ENCODE results near the gene SNCA.
A peak's percentile ranks its signal among the peaks of the same experiment; 100 is the strongest.

The SNCA gene

GRCh38 chr4:89813197-89813596 lies 23.8 kb downstream of the SNCA start:
- no peak for DNase-seq

GRCh38 chr4:89807441-89808140 lies 29.4 kb downstream of the SNCA start:
- DNase-seq: no peak

- DNase-seq: no peak
Observed at GRCh38 chr4:89805297-89805696, 31.7 kb downstream of the SNCA start.

GRCh38 chr4:89803915-89804314 lies 33.0 kb downstream of the SNCA start:
- DNase-seq: no peak

- DNase-seq: no peak
Observed at GRCh38 chr4:89803036-89803435, 33.9 kb downstream of the SNCA start.

GRCh38 chr4:89800527-89801103 lies 36.3 kb downstream of the SNCA start:
- no peak for DNase-seq

GRCh38 chr4:89800012-89800516 lies 36.9 kb downstream of the SNCA start:
- no peak for DNase-seq

GRCh38 chr4:89799071-89799470 lies 37.9 kb downstream of the SNCA start:
- no peak for DNase-seq

- no peak for DNase-seq
Observed at GRCh38 chr4:89797117-89797516, 39.8 kb downstream of the SNCA start.

- peak; percentile 1 for DNase-seq
Observed at GRCh38 chr4:89788206-89789072, 48.5 kb downstream of the SNCA start.

- no peak for DNase-seq
Observed at GRCh38 chr4:89784686-89785231, 52.2 kb downstream of the SNCA start.

GRCh38 chr4:89781321-89781720 lies 55.6 kb downstream of the SNCA start:
- no peak for DNase-seq

- no peak for DNase-seq
Observed at GRCh38 chr4:89773805-89774204, 63.2 kb downstream of the SNCA start.

- no peak for DNase-seq
Observed at GRCh38 chr4:89769856-89770255, 67.1 kb downstream of the SNCA start.

GRCh38 chr4:89767924-89768323 lies 69.0 kb downstream of the SNCA start:
- no peak for DNase-seq

- no peak for DNase-seq
Observed at GRCh38 chr4:89765966-89766365, 71.0 kb downstream of the SNCA start.

GRCh38 chr4:89765528-89765927 lies 71.4 kb downstream of the SNCA start:
- DNase-seq: no peak

GRCh38 chr4:89762311-89762710 lies 74.7 kb downstream of the SNCA start:
- DNase-seq: no peak

- DNase-seq: no peak
Observed at GRCh38 chr4:89759426-89759825, 77.5 kb downstream of the SNCA start.

- no peak for DNase-seq
Observed at GRCh38 chr4:89757154-89757719, 79.7 kb downstream of the SNCA start.

- DNase-seq: no peak
Observed at GRCh38 chr4:89755220-89755619, 81.7 kb downstream of the SNCA start.

- no peak for DNase-seq
Observed at GRCh38 chr4:89754531-89754930, 82.4 kb downstream of the SNCA start.

- DNase-seq: peak; percentile 9
Observed at GRCh38 chr4:89753601-89754066, 83.3 kb downstream of the SNCA start.
